Liver (tissue), 9 donors: ENCODE results near the gene LRMDA. TPM values are rescaled to one million over a fixed set of nuclear protein-coding genes. Genes with fewer than 3 reads are reported as not detected.
A peak's percentile ranks its signal among the peaks of the same experiment; 100 is the strongest.

Source experiments
- DNase-seq: peaks from one replicate; pipeline ENCODE4 v3.0.0-alpha.2; 2017; ENCODE audit warnings: low spot score
- H3K27ac ChIP-seq, 2 donors: one replicate each; pipeline ENCODE4 v1.7.0; 2013; ENCODE audit warnings: inconsistent platforms in 2 of 2, low read length in 2 of 2, control low read depth in 1 of 2, low read depth in 1 of 2, mild to moderate bottlenecking in 1 of 2
- H3K27me3 ChIP-seq, 4 donors: one replicate each; pipeline versions ENCODE4 v1.6.1 to v1.7.0; 2013; ENCODE audit warnings: low read length in 3 of 4, inconsistent platforms in 1 of 4, mild to moderate bottlenecking in 1 of 4, moderate library complexity in 1 of 4; ENCODE audit not compliant: control insufficient read depth in 4 of 4, insufficient read depth in 4 of 4
- H3K36me3 ChIP-seq, 4 donors: one replicate each; pipeline versions ENCODE4 v1.6.1 to v1.7.0; 2013; ENCODE audit warnings: low read length in 3 of 4, mild to moderate bottlenecking in 3 of 4, low read depth in 1 of 4, moderate library complexity in 1 of 4; ENCODE audit not compliant: control insufficient read depth in 4 of 4, insufficient read depth in 3 of 4
- H3K4me1 ChIP-seq, 4 donors: one replicate each; pipeline versions ENCODE4 v1.6.1 to v1.7.0; 2013; ENCODE audit warnings: low read length in 3 of 4, mild to moderate bottlenecking in 3 of 4, moderate library complexity in 1 of 4; ENCODE audit not compliant: control insufficient read depth in 4 of 4, insufficient read depth in 4 of 4
- H3K4me3 ChIP-seq, 3 donors: one replicate each; pipeline versions ENCODE4 v1.6.1 to v1.7.0; 2013; ENCODE audit warnings: low read length in 3 of 3, control low read depth in 1 of 3, low read depth in 1 of 3, mild to moderate bottlenecking in 1 of 3
- H3K9ac ChIP-seq, 2 donors: one replicate each; pipeline ENCODE4 v1.7.0; 2013; ENCODE audit warnings: low read length in 2 of 2, mild to moderate bottlenecking in 2 of 2, moderate library complexity in 2 of 2, control low read depth in 1 of 2, low read depth in 1 of 2
- H3K9me3 ChIP-seq, 4 donors: one replicate each; pipeline versions ENCODE4 v1.6.1 to v1.7.0; 2013; ENCODE audit warnings: low read length in 3 of 4; ENCODE audit not compliant: control insufficient read depth in 4 of 4
- EGR1 ChIP-seq, 2 donors: IDR thresholded peaks; 2 replicates each; pipeline ENCODE4 v1.6.1; 2016 to 2018; ENCODE audit warnings: antibody characterized with exemption in 2 of 2, low read depth in 2 of 2
- FOXA1 ChIP-seq: IDR thresholded peaks from 2 replicates; pipeline ENCODE4 v1.6.1; 2016; ENCODE audit warnings: antibody characterized with exemption
- FOXA2 ChIP-seq: IDR thresholded peaks from 2 replicates; pipeline ENCODE4 v1.6.1; 2016; ENCODE audit warnings: antibody characterized with exemption
- GABPA ChIP-seq, 2 donors: IDR thresholded peaks in 1 of 2; conservative IDR thresholded peaks in 1 of 2; 2 replicates each; pipeline ENCODE4 v1.6.1; 2016; ENCODE audit warnings: antibody characterized with exemption in 2 of 2, mild to moderate bottlenecking in 1 of 2, moderate library complexity in 1 of 2
- HNF4A ChIP-seq, 2 donors: conservative IDR thresholded peaks; 2 replicates each; pipeline ENCODE4 v1.6.1; 2016; ENCODE audit warnings: antibody characterized with exemption in 2 of 2, mild to moderate bottlenecking in 2 of 2
- HNF4G ChIP-seq: IDR thresholded peaks from 2 replicates; pipeline ENCODE4 v1.6.1; 2016; ENCODE audit warnings: antibody characterized with exemption
- NR2F2 ChIP-seq: IDR thresholded peaks from 2 replicates; pipeline ENCODE4 v1.6.1; 2016; ENCODE audit warnings: antibody characterized with exemption
- RAD21 ChIP-seq, 2 donors: IDR thresholded peaks; 2 replicates each; pipeline ENCODE4 v1.6.1; 2016; ENCODE audit warnings: antibody characterized with exemption in 2 of 2, mild to moderate bottlenecking in 2 of 2
- RXRA ChIP-seq, 2 donors: IDR thresholded peaks; 2 replicates each; pipeline ENCODE4 v1.6.1; 2017 to 2018; ENCODE audit warnings: antibody characterized with exemption in 2 of 2, mild to moderate bottlenecking in 1 of 2
- SP1 ChIP-seq: IDR thresholded peaks from 2 replicates; pipeline ENCODE4 v1.6.1; 2018; ENCODE audit warnings: antibody characterized with exemption, mild to moderate bottlenecking
- WGBS: extraction: QIAGEN DNeasy Blood & Tissue Kit; methylation state at CpG from one replicate; pipeline ENCODE4 v1.1.7; 2013; 5-methylcytosine and 5-hydroxymethylcytosine counted together
- polyA plus RNA-seq, 2 donors: library from polyadenylated mRNA; stranded (reverse) in 1 of 2; unstranded in 1 of 2; fragments of 200-250 nt in 1 of 2; fragments of >200 nt in 1 of 2; fragmentation: Nextera tagmentation in 1 of 2; extraction: Ambion mirVana in 1 of 2; gene quantifications; one replicate each; pipeline versions ENCODE4 v1.2.1 to v1.2.3, GENCODE V29; 2013 to 2015
- total RNA-seq, 2 donors: library from RNA; depleted of rRNA; stranded (reverse); fragments of >200 nt; gene quantifications; one replicate each; pipeline ENCODE4 v1.2.3, GENCODE V29; 2014
- TF ChIP-seq, protein P1 (sequence below): IDR thresholded peaks from 2 replicates; pipeline ENCODE4 v1.6.1; 2016; ENCODE audit warnings: antibody characterized with exemption
- TF ChIP-seq, protein P2 (sequence below): IDR thresholded peaks from 2 replicates; pipeline ENCODE4 v1.6.1; 2016; ENCODE audit warnings: antibody characterized with exemption, mild to moderate bottlenecking
- TF ChIP-seq, protein P3 (sequence below): IDR thresholded peaks from 2 replicates; pipeline ENCODE4 v1.6.1; 2016; ENCODE audit warnings: antibody characterized with exemption
- TF ChIP-seq, protein P4 (sequence below): fragments of 150-350 bp; IDR thresholded peaks from 2 replicates; pipeline ENCODE4 v1.5.1; 2017; ENCODE audit warnings: improper control_type of control experiment, low read depth, low read length; ENCODE audit not compliant: missing input control
- donor health status: healthy.
- donor health status: healthy.
- donor health status: healthy.
- donor health status: healthy.
- donor health status: healthy.

The LRMDA gene
- total and polyA plus RNA-seq, 4 donors = 7.9 to 15.8 (median 11.3) TPM

DNA sequence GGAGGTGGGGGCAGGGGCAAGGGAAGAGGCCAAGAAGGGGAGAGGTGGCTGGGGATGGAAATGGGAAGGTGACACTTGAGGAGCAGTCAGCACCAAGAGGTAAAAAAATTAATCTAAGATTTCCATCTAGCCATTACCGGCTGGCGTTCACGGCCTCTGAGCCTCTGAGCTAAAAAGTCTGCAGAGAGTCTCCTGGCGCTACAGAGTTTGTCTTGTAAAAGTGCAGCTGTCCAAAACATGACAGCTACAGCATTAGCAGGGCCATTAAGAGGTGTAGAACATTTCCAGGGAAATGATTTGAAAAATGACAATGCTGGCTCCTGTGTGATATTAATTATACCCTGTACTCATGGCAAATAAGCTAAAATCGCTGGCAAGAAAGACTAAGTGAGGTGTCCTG lies 167.6 kb downstream of the LRMDA start (continued):
- no peak for TF ChIP-seq GABPA (IDR thresholded peaks at IDR 0.05 in 1 of 2, conservative IDR thresholded peaks at IDR 0.05 in 1 of 2)

DNA sequence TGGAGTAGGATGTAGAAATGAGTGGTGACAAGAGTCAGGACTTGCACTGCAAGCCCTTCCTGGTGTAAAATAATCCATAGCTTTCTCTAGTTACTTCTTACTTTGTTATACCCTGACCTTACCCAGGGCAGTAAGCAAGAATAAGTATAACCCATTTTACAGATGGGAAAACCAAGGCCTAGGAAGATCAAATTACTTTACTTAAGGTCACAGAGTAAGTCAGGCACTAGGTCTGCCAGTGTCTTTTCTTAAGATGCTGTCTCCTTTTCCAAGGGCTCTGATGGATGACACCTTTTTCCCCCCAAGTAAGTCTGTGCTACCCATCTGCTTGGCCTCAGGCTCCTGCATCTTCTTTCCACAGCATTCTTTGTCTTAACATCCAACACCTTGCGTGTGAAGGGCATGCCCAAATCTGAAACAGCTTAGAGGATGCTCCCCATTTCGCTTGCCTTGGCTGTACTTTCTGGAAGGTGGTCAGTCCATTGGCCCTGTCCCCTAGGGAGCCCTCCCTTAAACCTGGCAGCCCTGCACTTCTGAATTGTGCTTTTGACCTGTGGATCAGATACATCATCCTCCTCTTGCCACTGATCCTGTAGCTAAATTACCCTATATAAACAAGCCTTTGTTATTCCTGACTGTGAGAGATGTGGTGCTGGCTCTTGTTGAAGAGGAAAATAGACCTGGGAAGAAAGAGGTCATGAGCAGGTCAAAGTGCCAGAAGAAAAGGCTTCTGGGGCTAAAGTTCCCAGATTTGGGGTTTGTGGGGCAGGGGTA lies 168.6 kb downstream of the LRMDA start:
- H3K36me3 ChIP-seq = no peaks in the 10 kb centered on the region
- TF ChIP-seq HNF4G = no peak
- no peak for TF ChIP-seq RAD21 (IDR thresholded peaks at IDR 0.05)
- TF ChIP-seq GABPA (IDR thresholded peaks at IDR 0.05 in 1 of 2, conservative IDR thresholded peaks at IDR 0.05 in 1 of 2) = no peak
- TF ChIP-seq, protein P1, sequence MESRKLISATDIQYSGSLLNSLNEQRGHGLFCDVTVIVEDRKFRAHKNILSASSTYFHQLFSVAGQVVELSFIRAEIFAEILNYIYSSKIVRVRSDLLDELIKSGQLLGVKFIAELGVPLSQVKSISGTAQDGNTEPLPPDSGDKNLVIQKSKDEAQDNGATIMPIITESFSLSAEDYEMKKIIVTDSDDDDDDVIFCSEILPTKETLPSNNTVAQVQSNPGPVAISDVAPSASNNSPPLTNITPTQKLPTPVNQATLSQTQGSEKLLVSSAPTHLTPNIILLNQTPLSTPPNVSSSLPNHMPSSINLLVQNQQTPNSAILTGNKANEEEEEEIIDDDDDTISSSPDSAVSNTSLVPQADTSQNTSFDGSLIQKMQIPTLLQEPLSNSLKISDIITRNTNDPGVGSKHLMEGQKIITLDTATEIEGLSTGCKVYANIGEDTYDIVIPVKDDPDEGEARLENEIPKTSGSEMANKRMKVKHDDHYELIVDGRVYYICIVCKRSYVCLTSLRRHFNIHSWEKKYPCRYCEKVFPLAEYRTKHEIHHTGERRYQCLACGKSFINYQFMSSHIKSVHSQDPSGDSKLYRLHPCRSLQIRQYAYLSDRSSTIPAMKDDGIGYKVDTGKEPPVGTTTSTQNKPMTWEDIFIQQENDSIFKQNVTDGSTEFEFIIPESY = no peak
- TF ChIP-seq, protein P2, sequence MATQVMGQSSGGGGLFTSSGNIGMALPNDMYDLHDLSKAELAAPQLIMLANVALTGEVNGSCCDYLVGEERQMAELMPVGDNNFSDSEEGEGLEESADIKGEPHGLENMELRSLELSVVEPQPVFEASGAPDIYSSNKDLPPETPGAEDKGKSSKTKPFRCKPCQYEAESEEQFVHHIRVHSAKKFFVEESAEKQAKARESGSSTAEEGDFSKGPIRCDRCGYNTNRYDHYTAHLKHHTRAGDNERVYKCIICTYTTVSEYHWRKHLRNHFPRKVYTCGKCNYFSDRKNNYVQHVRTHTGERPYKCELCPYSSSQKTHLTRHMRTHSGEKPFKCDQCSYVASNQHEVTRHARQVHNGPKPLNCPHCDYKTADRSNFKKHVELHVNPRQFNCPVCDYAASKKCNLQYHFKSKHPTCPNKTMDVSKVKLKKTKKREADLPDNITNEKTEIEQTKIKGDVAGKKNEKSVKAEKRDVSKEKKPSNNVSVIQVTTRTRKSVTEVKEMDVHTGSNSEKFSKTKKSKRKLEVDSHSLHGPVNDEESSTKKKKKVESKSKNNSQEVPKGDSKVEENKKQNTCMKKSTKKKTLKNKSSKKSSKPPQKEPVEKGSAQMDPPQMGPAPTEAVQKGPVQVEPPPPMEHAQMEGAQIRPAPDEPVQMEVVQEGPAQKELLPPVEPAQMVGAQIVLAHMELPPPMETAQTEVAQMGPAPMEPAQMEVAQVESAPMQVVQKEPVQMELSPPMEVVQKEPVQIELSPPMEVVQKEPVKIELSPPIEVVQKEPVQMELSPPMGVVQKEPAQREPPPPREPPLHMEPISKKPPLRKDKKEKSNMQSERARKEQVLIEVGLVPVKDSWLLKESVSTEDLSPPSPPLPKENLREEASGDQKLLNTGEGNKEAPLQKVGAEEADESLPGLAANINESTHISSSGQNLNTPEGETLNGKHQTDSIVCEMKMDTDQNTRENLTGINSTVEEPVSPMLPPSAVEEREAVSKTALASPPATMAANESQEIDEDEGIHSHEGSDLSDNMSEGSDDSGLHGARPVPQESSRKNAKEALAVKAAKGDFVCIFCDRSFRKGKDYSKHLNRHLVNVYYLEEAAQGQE = no peak
- no peak for TF ChIP-seq SP1
- no peak for TF ChIP-seq FOXA1
- no peak for TF ChIP-seq RXRA (IDR thresholded peaks at IDR 0.05)
- peak overlapping the region; percentile 73 to 77 for H3K27ac ChIP-seq
- 95% methylated on average over 2 of the region's 2 CpGs for WGBS
- peaks cover 0 to 32% (median 21%) of the 10 kb centered on the region in 4 donors for H3K4me1 ChIP-seq
- DNase-seq = no peak
- H3K27me3 ChIP-seq = no peaks in the 10 kb centered on the region
- H3K4me3 ChIP-seq = no peak overlapping the region
- peak overlapping the region; percentile 22 to 66 for H3K9ac ChIP-seq
- H3K9me3 ChIP-seq = no peaks in the 10 kb centered on the region

DNA sequence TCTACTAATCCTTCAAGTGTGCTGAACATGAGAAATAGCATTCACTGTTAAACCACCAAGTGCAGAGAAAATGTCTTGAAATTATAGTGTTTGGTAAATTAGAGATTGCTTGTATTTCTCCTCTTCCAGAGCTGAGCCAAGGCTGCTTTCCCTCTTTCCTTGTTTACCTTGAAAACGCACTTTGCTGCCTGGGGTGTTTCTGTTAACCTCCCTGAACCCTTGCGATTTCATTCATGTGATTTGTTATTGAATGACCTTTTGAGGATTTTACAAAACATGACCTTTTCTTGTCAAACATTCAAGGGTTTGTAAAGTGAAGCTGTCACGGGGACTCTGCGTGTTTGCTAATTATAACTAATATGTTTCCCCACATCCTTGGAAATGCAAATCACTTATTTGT lies 169.4 kb downstream of the LRMDA start:
- peak overlapping the region; percentile 73 to 77 for H3K27ac ChIP-seq
- 27% methylated on average over 4 of the region's 4 CpGs for WGBS
- H3K9ac ChIP-seq = peak overlapping the region; percentile 22 to 66
- TF ChIP-seq HNF4A (conservative IDR thresholded peaks at IDR 0.05) (peak; percentile 93), GABPA (IDR thresholded peaks at IDR 0.05 in 1 of 2, conservative IDR thresholded peaks at IDR 0.05 in 1 of 2) (no peak), SP1 (peak; percentile 75), RXRA (IDR thresholded peaks at IDR 0.05) (peak; percentile 93 to 94), NR2F2 (peak; percentile 54), RAD21 (IDR thresholded peaks at IDR 0.05) (peak; percentile 61 to 62), FOXA2 (peak; percentile 95), EGR1 (IDR thresholded peaks at IDR 0.05; ENCODE audit: low read depth in 2 of 2) (no peak), FOXA1 (peak; percentile 88)
- TF ChIP-seq, protein P2 = no peak
- TF ChIP-seq, protein P3, sequence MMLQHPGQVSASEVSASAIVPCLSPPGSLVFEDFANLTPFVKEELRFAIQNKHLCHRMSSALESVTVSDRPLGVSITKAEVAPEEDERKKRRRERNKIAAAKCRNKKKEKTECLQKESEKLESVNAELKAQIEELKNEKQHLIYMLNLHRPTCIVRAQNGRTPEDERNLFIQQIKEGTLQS = peak; percentile 24
- TF ChIP-seq, protein P4, sequence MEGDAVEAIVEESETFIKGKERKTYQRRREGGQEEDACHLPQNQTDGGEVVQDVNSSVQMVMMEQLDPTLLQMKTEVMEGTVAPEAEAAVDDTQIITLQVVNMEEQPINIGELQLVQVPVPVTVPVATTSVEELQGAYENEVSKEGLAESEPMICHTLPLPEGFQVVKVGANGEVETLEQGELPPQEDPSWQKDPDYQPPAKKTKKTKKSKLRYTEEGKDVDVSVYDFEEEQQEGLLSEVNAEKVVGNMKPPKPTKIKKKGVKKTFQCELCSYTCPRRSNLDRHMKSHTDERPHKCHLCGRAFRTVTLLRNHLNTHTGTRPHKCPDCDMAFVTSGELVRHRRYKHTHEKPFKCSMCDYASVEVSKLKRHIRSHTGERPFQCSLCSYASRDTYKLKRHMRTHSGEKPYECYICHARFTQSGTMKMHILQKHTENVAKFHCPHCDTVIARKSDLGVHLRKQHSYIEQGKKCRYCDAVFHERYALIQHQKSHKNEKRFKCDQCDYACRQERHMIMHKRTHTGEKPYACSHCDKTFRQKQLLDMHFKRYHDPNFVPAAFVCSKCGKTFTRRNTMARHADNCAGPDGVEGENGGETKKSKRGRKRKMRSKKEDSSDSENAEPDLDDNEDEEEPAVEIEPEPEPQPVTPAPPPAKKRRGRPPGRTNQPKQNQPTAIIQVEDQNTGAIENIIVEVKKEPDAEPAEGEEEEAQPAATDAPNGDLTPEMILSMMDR = no peak
- TF ChIP-seq, protein P1 = peak; percentile 64

More for the DNA sequence above, 169.4 kb downstream of the LRMDA start:
- no peaks in the 10 kb centered on the region for H3K36me3 ChIP-seq
- H3K4me1 ChIP-seq = peaks cover 0 to 40% (median 23%) of the 10 kb centered on the region in 4 donors
- H3K4me3 ChIP-seq = no peak overlapping the region
- no peak for DNase-seq
- no peaks in the 10 kb centered on the region for H3K9me3 ChIP-seq
- H3K27me3 ChIP-seq = no peaks in the 10 kb centered on the region
